Sigmoid colon (tissue), 4 donors: ENCODE measurements around the gene COA1.

Source experiments
- CTCF ChIP-seq, 4 experiments: fragments of 450-650 bp in 3 of 4; fragments of 200-600 bp in 1 of 4; IDR thresholded peaks; one replicate each; pipeline ENCODE4 v1.5.1; 2016 to 2019; ENCODE audit warnings: antibody characterized with exemption in 4 of 4, mild to moderate bottlenecking in 3 of 4, moderate library complexity in 2 of 4
- EP300 ChIP-seq, 4 donors: sonication (generic); formaldehyde crosslinking; IDR thresholded peaks; one replicate each; pipeline ENCODE4 v1.6.1; 2017; ENCODE audit warnings: antibody characterized with exemption in 4 of 4
- POLR2A ChIP-seq, 2 donors: fragments of 450-650 bp; IDR thresholded peaks; one replicate each; pipeline ENCODE4 v1.6.1; 2016; ENCODE audit warnings: antibody characterized with exemption in 2 of 2, mild to moderate bottlenecking in 2 of 2, moderate library complexity in 2 of 2

DNA sequence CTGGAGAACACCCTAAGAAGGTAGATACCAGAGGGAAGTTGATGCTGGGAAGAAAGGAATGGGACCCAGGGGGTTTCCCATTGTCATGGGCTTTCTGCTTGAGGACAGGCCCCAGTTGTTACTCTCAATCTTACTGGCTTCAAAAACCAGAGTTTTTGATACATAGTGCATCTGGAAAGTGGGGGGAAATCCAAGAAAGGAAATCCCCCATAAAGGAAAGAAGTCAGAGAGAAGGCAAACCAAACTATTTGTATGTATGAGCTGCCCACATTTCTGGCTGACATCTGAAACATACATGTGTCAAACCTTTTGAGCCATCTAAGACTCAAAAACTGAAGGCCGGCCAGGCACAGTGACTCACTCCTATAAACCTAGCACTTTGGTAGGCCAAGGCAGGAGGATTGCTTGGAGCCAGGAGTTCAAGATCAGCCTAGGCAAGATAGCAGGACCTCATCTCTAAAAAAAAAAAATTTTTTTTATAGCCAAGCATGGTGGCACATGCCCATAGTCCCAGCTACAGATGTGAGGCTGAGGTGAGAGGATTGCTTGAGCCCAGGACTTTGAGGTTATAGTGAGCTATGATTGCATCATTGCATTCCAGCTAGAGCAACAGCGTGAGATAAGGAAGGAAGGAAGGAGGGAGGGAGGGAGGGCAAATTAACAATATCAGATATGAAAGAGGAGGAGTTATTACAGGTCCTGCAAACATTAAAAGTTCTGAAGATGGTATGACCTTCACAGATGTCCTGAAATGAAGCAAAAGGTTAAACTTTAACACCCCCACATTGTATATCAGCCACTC lies 6.7 kb upstream of the COA1 start:
- TF ChIP-seq CTCF (IDR thresholded peaks at IDR 0.05) (no peak), EP300 (IDR thresholded peaks at IDR 0.05) (no peak), POLR2A (IDR thresholded peaks at IDR 0.05) (no peak)
